HEK293 (cell line): ENCODE results near the gene BTBD9.

Experiments used
- CTCF ChIA-PET: fragments of 350-600 bp; formaldehyde crosslinking; extraction: SDS; loops from one replicate; lab custom pipeline; 2021; ENCODE audit warnings: antibody characterized with exemption; lab: Yijun Ruan, JAX
- POLR2A ChIA-PET: fragments of 300-600 bp; formaldehyde crosslinking; extraction: SDS; loops from one replicate; lab custom pipeline; 2020; ENCODE audit warnings: antibody characterized with exemption, inconsistent platforms; lab: Yijun Ruan, JAX
- H3K27ac ChIP-seq: fragments of 200-500 bp; sonication (Bioruptor generic); 2 replicates; pipeline ENCODE4 v1.5.1; 2014; ENCODE audit warnings: low read depth, low read length, control low read depth, inconsistent platforms; ENCODE audit errors: extremely low read depth
- H3K36me3 ChIP-seq, 2 experiments: fragments of 200-500 bp in 1 of 2; sonication (Bioruptor generic) in 1 of 2; 1 replicate in 1 of 2; 2 replicates in 1 of 2; pipeline ENCODE4 v1.5.1; 2014 to 2017; ENCODE audit warnings: inconsistent platforms in 2 of 2, low read length in 2 of 2; ENCODE audit not compliant: control insufficient read depth in 2 of 2, insufficient read depth in 1 of 2
- H3K4me1 ChIP-seq: fragments of 200-500 bp; sonication (Bioruptor generic); 2 replicates; pipeline ENCODE4 v1.5.1; 2014; ENCODE audit warnings: mild to moderate bottlenecking, low read length, inconsistent platforms; ENCODE audit not compliant: control insufficient read depth, insufficient read depth
- H3K4me3 ChIP-seq: 2 replicates; pipeline ENCODE4 v1.5.1; 2011; ENCODE audit warnings: low read depth, mild to moderate bottlenecking, control low read depth, low read length, moderate library complexity
- H3K9me3 ChIP-seq: fragments of 200-500 bp; sonication (Bioruptor generic); 2 replicates; pipeline ENCODE4 v1.5.1; 2014; ENCODE audit warnings: low read depth, low read length, inconsistent platforms; ENCODE audit not compliant: control insufficient read depth, insufficient read depth
- BCL6B ChIP-seq: fragments of 450-650 bp; formaldehyde crosslinking; IDR thresholded peaks from 2 replicates; pipeline ENCODE4 v1.5.1; 2017; ENCODE audit warnings: missing biosample characterization, missing genetic modification characterization
- GLI4 ChIP-seq: fragments of 450-650 bp; formaldehyde crosslinking; IDR thresholded peaks from 2 replicates; pipeline ENCODE4 v1.5.1; 2016; ENCODE audit warnings: missing biosample characterization, missing genetic modification characterization
- GLIS1 ChIP-seq: fragments of 450-650 bp; formaldehyde crosslinking; IDR thresholded peaks from 2 replicates; pipeline ENCODE4 v1.5.1; 2016; ENCODE audit warnings: missing biosample characterization, missing genetic modification characterization
- HOXA7 ChIP-seq: sonication (generic); formaldehyde crosslinking; IDR thresholded peaks from 2 replicates; pipeline ENCODE4 v1.8.1; 2022; ENCODE audit warnings: missing genetic modification reagents, borderline replicate concordance
- IKZF3 ChIP-seq: fragments of 450-650 bp; IDR thresholded peaks from 2 replicates; pipeline ENCODE4 v1.5.0; 2018; ENCODE audit warnings: missing biosample characterization, mild to moderate bottlenecking, missing genetic modification characterization, moderate library complexity
- MEIS1 ChIP-seq: sonication (generic); formaldehyde crosslinking; IDR thresholded peaks from 2 replicates; pipeline ENCODE4 v1.8.1; 2022; ENCODE audit warnings: missing genetic modification reagents, mild to moderate bottlenecking, borderline replicate concordance
- MZF1 ChIP-seq: fragments of 450-650 bp; formaldehyde crosslinking; IDR thresholded peaks from 2 replicates; pipeline ENCODE4 v1.5.1; 2017; ENCODE audit warnings: missing biosample characterization, missing genetic modification characterization, borderline replicate concordance
- ZNF114 ChIP-seq: fragments of 450-650 bp; formaldehyde crosslinking; IDR thresholded peaks from 2 replicates; pipeline ENCODE4 v1.5.0; 2017; ENCODE audit warnings: missing biosample characterization, missing genetic modification characterization
- ZNF121 ChIP-seq: fragments of 450-650 bp; formaldehyde crosslinking; IDR thresholded peaks from 2 replicates; pipeline ENCODE4 v1.5.1; 2016; ENCODE audit warnings: missing biosample characterization, missing genetic modification characterization
- ZNF221 ChIP-seq: fragments of 450-650 bp; formaldehyde crosslinking; IDR thresholded peaks from 2 replicates; pipeline ENCODE4 v1.5.1; 2017; ENCODE audit warnings: missing biosample characterization, missing genetic modification characterization, borderline replicate concordance
- ZNF302 ChIP-seq: fragments of 450-650 bp; formaldehyde crosslinking; IDR thresholded peaks from 2 replicates; pipeline ENCODE4 v1.5.1; 2016; ENCODE audit warnings: missing biosample characterization, missing genetic modification characterization, low read depth
- ZNF366 ChIP-seq: fragments of 450-650 bp; formaldehyde crosslinking; conservative IDR thresholded peaks from 2 replicates; pipeline ENCODE4 v1.5.1; 2016; ENCODE audit warnings: missing biosample characterization, missing genetic modification characterization
- ZNF398 ChIP-seq: fragments of 450-650 bp; formaldehyde crosslinking; IDR thresholded peaks from 2 replicates; pipeline ENCODE4 v1.5.1; 2017; ENCODE audit warnings: missing biosample characterization, missing genetic modification characterization
- ZNF558 ChIP-seq: fragments of 450-650 bp; formaldehyde crosslinking; IDR thresholded peaks from 2 replicates; pipeline ENCODE4 v1.5.1; 2016; ENCODE audit warnings: missing biosample characterization, missing genetic modification characterization
- ZNF654 ChIP-seq: fragments of 450-650 bp; formaldehyde crosslinking; IDR thresholded peaks from 2 replicates; pipeline ENCODE4 v1.5.1; 2016; ENCODE audit warnings: low read depth, missing biosample characterization, missing genetic modification characterization
- ZNF707 ChIP-seq: fragments of 450-650 bp; formaldehyde crosslinking; IDR thresholded peaks from 2 replicates; pipeline ENCODE4 v1.5.1; 2016; ENCODE audit warnings: missing biosample characterization, missing genetic modification characterization
- TF ChIP-seq, protein P1 (sequence below): fragments of 450-650 bp; formaldehyde crosslinking; IDR thresholded peaks from 2 replicates; pipeline ENCODE4 v1.5.1; 2016; ENCODE audit warnings: missing biosample characterization, missing genetic modification characterization
- TF ChIP-seq, protein P2 (sequence below): fragments of 450-650 bp; formaldehyde crosslinking; IDR thresholded peaks from 2 replicates; pipeline ENCODE4 v1.5.1; 2016; ENCODE audit warnings: missing biosample characterization, missing genetic modification characterization, borderline replicate concordance
- TF ChIP-seq, protein P3 (sequence below): fragments of 450-650 bp; formaldehyde crosslinking; IDR thresholded peaks from 2 replicates; pipeline ENCODE4 v1.5.1; 2016; ENCODE audit warnings: missing biosample characterization, missing genetic modification characterization

Gene BTBD9

GRCh38 chr6:38400101-38400500, 239.6 kb downstream of the BTBD9 start:
- Histone ChIP-seq H3K27ac (no peak overlapping the region), H3K4me1 (peaks cover 10% of the 10 kb centered on the region; the same call in 1 of the 2 replicates)
- TF ChIP-seq GLI4 (tag by site-specific recombination) (no peak), MZF1 (tag by site-specific recombination) (no peak), GLIS1 (tag by site-specific recombination) (no peak), ZNF366 (no peak), ZNF398 (tag by site-specific recombination) (no peak), ZNF121 (tag by site-specific recombination) (no peak), ZNF654 (no peak), BCL6B (tag by site-specific recombination) (no peak), HOXA7 (no peak), MEIS1 (no peak), ZNF558 (tag by site-specific recombination) (no peak), IKZF3 (tag by site-specific recombination) (no peak), ZNF707 (tag by site-specific recombination) (no peak), ZNF114 (tag by site-specific recombination) (no peak), ZNF221 (tag by site-specific recombination) (no peak), ZNF302 (tag by site-specific recombination) (no peak)
- TF ChIP-seq, protein P1, sequence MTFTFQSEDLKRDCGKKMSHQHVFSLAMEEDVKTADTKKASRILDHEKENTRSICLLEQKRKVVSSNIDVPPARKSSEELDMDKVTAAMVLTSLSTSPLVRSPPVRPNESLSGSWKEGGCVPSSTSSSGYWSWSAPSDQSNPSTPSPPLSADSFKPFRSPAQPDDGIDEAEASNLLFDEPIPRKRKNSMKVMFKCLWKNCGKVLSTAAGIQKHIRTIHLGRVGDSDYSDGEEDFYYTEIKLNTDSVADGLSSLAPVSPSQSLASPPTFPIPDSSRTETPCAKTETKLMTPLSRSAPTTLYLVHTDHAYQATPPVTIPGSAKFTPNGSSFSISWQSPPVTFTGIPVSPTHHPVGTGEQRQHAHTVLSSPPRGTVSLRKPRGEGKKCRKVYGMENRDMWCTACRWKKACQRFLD (tag by site-specific recombination), result no peak
- TF ChIP-seq, protein P2, sequence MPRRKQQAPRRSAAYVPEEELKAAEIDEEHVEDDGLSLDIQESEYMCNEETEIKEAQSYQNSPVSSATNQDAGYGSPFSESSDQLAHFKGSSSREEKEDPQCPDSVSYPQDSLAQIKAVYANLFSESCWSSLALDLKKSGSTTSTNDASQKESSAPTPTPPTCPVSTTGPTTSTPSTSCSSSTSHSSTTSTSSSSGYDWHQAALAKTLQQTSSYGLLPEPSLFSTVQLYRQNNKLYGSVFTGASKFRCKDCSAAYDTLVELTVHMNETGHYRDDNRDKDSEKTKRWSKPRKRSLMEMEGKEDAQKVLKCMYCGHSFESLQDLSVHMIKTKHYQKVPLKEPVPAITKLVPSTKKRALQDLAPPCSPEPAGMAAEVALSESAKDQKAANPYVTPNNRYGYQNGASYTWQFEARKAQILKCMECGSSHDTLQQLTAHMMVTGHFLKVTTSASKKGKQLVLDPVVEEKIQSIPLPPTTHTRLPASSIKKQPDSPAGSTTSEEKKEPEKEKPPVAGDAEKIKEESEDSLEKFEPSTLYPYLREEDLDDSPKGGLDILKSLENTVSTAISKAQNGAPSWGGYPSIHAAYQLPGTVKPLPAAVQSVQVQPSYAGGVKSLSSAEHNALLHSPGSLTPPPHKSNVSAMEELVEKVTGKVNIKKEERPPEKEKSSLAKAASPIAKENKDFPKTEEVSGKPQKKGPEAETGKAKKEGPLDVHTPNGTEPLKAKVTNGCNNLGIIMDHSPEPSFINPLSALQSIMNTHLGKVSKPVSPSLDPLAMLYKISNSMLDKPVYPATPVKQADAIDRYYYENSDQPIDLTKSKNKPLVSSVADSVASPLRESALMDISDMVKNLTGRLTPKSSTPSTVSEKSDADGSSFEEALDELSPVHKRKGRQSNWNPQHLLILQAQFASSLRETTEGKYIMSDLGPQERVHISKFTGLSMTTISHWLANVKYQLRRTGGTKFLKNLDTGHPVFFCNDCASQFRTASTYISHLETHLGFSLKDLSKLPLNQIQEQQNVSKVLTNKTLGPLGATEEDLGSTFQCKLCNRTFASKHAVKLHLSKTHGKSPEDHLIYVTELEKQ (tag by site-specific recombination), result no peak
- TF ChIP-seq, protein P3, sequence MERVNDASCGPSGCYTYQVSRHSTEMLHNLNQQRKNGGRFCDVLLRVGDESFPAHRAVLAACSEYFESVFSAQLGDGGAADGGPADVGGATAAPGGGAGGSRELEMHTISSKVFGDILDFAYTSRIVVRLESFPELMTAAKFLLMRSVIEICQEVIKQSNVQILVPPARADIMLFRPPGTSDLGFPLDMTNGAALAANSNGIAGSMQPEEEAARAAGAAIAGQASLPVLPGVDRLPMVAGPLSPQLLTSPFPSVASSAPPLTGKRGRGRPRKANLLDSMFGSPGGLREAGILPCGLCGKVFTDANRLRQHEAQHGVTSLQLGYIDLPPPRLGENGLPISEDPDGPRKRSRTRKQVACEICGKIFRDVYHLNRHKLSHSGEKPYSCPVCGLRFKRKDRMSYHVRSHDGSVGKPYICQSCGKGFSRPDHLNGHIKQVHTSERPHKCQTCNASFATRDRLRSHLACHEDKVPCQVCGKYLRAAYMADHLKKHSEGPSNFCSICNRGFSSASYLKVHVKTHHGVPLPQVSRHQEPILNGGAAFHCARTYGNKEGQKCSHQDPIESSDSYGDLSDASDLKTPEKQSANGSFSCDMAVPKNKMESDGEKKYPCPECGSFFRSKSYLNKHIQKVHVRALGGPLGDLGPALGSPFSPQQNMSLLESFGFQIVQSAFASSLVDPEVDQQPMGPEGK (tag by site-specific recombination), result no peak
- TF ChIP-seq, all 188 proteins: peak for 0
- no peak overlapping the region for H3K4me3 ChIP-seq
- CTCF ChIA-PET, result no interaction called here
- POLR2A ChIA-PET, result no interaction called here
- no peaks in the 10 kb centered on the region for H3K36me3 ChIP-seq
- H3K9me3 ChIP-seq, result no peaks in the 10 kb centered on the region
